GM19239 (cell line): Measurements from ENCODE around the gene TMEM273.

Experiments
- DNase-seq: peaks from one replicate; pipeline ENCODE4 v3.0.0; 2011; ENCODE audit warnings: low spot score; ENCODE audit not compliant: insufficient read length
- FAIRE-seq: peaks from 2 replicates; lab custom pipeline; 2011; peaks lifted over from hg19 to GRCh38; lab: Jason Lieb, UNC

Gene TMEM273

DNA sequence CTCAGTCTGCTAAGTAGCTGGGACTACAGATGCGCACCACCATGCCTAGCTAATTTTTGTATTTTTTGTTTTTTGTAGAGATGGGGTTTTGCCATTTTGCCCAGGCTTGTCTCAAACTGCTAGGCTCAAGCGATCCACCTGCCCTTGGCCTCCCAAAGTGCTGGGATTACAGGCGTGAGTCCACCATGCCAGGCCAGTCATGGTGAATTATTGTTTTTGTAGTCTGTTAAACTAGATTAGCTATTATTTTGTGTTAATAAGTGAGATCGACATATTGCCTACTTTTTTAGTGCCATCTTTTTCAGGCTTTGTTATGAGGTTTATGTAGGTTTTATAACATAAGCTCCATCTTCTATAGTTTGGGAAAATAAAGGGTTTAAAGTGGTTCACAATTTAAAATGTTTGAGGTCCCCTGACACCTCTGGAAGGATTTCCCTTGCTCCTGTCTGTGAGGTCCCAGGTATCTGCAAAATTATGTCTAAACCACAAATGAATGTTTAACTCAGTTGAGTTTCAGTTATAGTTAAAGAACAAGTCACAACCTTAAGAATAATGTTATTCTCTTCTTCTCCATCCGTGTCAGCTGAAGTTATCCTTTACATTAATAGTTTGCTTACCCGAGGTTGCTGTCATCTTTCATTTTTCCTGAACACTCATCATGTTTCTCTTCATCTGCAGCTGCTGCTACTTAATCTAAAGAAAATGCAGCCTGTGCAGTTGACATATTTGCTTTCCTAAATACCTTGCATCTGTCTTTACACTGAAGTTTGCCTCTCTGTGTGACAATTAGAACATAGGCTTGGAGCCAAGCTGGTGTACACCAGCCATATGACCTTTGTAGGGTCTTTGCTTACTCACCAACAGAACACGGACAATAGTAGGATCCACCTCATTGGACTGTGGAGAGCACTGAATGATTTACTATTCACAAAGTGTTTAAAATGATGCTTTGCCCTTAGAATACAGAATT is 63.9 kb downstream of the TMEM273 start:
- FAIRE-seq, result no peak

DNA sequence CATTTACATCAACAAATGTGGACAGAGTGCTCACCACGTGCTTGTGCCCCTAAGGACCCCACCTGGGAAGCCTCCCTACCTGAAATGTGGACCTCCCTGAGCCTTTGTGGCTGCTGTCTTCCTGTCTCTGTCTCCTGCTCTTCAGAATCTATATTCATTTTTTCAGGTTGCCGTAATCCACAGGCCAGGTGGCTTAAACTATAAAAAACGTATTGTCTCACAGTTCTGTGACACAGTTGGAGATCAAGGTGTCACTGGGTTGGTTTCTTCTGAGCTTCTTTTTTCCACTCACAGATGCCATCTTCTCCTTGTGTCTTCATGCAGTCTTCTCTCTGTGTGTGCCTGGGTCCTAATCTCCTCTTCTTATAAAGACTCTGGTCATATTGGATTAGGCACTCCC is 67.3 kb downstream of the TMEM273 start:
- no peak for FAIRE-seq
- no peak for DNase-seq

More for the DNA sequence above, 63.9 kb downstream of the TMEM273 start:
- no peak for DNase-seq

DNA sequence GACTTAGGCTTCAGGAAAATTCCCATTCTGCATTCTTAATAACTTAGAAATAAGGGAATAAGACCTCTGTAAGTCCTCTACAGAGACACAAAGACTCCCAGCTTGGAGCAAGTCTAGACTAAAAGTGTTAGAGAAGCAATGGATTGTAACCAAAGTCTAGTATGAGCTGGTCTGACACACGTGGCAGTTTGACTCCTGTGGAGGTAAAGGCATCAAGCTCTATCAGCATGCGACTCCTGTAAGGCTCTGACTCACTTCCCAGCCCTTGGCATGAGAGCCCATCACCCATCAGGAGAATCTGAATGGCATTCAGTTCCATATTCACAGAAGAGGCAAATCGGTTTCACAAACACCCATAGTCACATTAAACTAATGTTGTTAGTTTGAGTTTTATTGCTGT is 68.4 kb downstream of the TMEM273 start:
- no peak for DNase-seq
- FAIRE-seq, result no peak

DNA sequence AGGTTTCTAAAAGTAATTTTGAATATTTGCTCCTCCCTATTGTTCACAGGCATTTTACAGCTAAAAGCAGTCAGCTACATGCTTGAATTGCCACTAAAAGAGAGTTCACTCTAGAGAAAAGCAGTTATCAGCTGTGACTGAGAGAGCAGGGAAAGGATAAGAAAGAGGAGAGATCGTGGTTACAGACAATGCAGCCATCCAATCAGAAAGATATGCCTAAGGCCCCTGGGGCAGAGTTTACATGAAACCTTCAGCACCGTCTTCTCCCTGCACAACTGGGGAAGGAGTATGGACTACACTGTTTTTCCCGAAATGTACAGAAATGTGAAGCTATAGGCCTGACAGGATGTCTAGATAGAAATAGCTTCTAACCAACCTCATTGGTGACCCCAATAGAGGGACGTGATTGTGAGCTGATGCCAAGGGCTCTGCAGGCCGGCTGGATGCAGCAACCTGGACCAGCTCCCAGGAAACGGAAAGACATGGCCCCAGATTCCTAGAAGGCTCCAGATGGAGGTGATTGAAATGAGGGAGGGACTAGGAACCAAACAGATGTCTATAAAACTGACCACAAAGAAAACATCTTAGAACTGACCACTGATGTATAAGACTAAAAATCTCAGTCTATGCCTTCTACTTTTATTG is 69.6 kb downstream of the TMEM273 start:
- FAIRE-seq (no peak), DNase-seq (no peak)

DNA sequence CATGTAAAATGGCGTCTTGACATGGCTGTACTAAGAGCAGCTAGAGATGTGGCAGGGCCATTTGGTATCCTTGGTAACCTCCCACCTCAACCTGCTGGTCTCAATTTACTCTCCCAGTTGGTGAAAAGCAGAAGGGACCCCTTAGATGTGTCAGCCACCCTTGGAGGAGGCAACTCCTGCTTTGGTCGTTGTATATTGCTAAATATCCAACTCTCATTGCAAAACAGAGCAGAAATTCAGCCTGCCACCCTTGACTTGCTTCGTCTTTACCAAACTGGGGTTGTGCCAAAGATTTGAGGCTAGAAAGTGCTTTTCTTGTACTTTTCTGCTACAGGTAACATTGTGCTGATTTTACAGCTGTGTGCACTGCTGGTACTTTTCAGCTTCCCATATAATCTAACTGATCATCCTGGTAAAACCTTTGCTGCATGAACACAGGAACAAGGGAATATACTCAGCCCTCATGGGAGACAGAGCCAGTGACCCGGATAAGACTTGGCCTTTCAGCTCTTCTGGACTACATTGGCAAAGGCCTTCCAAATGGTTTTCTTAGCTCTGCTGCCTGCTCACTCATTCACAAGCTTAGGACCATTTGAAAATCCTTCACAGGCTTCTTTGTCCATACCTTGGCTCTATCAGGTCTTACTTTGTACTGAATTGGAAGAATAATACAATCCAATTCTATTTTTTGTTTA is 70.7 kb downstream of the TMEM273 start:
- no peak for DNase-seq
- FAIRE-seq, result no peak

DNA sequence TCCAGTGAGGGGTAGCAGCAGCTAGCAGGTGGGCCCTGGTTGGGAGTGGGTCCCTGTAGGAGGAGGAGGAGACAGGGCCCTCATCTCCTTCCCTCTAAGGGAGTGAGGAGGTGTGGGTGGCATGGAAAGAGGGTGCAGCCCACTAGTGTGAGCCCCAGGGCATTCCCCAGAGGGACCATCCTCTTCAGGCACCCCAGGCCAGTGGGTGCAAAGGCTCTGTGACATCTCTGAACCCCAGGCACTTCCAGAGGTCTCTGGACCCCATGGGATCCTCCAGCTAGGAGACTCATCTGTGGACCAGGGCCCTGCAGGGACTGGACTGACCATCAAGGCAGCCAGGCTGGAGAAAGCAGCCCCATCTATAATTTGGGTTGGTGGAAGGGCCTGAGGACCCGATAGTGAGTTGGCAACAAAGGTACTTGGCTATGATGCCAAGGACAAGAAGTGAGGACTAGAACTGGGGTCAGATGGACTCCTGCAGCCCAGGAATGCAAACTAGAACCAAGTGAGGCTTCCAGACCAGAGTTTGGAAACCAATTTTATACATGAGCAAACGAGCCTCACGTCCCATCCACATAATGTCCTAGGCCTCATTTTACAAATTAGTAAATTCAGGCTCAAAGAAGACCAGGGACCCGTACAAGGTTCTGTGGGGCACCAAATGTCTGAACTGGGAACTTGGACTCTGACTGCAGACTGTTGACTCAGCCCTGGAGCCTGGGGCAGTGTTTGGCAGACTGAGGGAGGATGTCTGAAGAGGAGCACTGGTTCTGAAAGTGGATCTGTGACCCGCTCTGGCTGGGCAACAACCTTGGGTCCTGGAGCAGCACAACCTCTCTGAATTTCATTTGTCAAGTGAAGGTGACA is 71.4 kb downstream of the TMEM273 start:
- DNase-seq (no peak), FAIRE-seq (no peak)

DNA sequence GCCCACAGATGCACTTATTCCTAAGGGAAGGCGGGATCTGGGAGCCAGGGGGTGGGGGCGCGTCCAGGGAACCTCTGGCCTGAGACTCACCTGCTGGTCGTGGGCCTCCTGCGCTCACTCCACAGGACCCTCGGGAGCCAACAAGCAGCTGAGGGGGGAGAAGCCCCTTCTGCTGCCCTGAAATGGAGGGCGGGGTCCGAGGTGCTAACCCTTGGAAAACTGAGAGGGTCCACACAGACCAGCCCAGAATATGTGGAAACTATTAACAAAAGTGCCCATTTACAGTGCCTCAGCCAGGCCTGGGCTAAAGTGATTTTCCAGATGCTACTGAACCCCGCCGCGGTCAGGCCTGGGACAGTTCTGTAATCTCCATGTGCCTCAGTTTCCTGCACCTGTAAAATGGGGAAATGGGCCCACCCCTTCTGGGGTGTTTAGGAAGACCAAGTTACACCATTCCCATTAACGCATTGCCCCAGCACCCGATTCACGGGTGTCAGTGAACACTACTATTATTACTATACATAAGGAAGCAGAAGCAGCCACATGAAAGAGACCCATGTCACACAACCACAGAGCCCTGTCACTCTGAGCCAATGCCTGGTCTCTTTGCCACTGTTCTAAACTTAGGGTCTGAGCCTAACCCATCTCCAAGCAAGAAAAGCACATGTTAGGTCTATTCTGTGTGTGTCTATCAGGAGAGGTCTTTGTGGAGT is 72.2 kb downstream of the TMEM273 start:
- DNase-seq (no peak), FAIRE-seq (no peak)

DNA sequence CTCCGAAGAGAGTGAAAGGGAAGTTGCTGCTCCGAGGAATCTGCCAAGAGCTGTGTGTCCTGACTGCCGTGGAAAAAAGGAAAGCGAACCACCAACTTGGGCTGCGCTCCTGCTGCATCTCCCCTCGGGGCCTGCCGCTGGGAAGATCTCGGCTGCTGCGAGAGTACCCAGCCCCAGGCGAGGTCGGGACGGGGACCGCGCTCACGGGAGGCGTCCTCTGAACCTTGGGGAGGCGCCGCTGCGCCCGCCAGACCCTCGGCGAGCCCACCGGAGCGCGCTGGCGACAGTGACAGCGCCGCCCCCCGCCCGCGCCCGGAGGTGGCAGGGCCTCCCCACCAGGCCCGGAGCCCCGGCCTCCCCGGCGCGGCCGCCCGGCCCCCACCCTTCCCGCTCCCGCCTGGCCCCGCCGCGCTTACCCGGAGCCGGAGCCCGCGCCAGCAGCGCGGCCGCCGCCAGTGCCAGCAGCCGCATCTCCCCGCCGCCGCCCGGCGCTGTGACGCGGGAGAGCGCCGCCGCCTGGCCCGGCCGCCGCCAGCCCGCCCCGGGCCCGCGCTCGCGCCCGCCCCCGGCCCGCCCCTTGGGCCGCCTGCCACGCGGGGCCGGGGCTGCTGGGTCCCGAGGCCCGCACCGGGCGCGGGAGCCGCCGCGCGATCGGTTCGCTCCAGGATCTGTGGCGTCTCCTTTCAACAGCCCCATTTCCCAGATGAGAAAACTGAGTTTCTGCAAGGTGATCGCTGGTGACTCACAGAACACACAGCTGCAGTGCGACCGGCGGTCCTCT is 73.0 kb downstream of the TMEM273 start, which contains the start of gene VSTM4:
Gene VSTM4 (minus strand): TSS at position 508 of the 781 bp plus-strand sequence. CDS start 37 bp downstream, at position 471.
- FAIRE-seq (no peak), DNase-seq (peak; percentile 37)

DNA sequence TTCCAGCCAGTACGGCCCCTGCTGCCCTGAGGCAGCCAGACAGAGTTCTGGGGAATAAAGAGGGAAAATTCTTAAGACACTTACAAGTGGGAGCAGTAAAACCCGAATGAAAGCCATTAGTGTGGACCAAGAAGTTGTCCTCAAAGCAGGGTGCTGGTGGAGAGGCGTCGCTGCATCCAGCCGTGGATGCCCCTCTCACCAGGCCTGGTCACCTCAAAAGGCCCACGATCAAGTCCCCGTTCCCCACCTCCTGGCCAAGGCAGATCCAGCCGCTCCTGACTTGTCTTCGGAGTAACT is 73.5 kb downstream of the TMEM273 start:
- FAIRE-seq, result no peak

DNA sequence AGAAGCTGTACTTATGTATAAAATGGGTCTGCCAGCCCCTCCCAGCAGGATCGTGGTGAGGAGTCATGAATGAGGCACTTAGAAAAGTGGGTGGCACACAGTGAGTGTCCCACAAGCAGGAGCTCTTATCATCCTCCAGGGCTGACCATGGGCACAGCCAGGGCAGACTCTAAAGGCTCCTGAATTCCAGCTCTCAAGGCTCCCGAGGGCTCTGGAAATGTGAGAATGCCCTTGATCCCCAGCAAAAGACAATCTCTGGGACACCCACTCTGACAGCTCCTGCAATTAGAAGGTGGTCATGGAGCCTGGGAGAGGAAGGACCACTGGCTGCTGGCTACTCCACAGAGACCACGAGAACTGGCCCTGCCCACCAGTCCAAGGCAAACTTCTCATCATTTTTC is 74.5 kb downstream of the TMEM273 start:
- DNase-seq (no peak), FAIRE-seq (no peak)

More for the DNA sequence above, 73.5 kb downstream of the TMEM273 start:
- no peak for DNase-seq

DNA sequence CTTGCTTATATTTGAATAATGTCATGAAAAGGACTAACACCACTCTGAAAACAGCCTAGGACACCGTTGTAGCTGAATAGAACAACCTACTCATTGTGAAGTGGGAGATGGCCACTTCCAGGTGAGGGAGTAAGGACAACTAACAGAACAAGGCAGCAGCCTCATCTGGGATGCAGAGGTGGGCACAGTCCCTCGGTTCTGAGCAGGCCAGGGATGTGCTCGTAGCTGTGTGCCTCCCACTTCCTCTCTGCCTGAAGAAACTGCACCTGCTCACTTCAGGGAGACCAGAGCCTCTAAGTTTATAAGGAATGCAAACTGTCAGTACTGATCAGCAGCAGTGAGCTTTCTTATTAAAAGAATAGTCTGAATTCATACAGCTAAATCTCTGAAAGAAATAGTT is 75.3 kb downstream of the TMEM273 start:
- DNase-seq, result no peak
- FAIRE-seq, result no peak

DNA sequence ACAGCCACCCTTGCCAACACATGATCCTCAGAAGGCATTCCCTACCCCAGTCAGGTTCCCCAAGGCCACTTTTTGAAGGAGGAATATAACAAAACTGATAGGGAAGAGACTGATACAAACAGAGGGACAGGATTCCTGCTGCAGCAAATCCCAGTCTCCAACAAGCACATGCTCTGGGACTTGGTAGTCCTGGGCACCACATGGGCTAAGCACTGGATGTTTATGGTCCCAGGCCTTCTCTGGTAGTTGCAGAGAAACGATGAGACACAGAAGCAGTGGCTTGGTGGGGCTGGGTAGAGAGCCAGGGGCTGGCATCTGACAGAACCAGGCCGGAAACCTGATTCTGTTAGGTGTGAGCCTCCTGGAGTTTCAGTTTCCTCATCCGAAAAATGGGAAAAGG is 76.1 kb downstream of the TMEM273 start:
- no peak for FAIRE-seq
- DNase-seq, result no peak

DNA sequence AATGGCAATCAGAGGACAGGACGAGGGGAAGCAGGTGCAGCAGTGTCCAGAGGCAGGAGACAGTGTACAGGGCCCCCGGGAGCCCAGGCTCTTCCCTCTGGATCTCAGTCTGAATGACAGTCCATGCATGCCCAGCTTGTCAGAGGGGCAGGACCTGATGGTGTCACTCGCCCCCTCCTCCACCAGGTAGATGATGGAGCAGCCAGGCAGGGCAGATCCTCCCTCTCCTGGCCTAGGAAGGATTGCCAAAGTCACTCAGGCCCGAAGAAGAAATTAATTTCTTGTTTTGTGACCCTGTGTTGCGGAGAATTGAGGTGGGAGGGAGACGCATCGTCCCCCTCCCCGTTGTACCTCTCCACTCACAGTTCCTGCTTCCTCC is 76.9 kb downstream of the TMEM273 start:
- no peak for DNase-seq
- no peak for FAIRE-seq

DNA sequence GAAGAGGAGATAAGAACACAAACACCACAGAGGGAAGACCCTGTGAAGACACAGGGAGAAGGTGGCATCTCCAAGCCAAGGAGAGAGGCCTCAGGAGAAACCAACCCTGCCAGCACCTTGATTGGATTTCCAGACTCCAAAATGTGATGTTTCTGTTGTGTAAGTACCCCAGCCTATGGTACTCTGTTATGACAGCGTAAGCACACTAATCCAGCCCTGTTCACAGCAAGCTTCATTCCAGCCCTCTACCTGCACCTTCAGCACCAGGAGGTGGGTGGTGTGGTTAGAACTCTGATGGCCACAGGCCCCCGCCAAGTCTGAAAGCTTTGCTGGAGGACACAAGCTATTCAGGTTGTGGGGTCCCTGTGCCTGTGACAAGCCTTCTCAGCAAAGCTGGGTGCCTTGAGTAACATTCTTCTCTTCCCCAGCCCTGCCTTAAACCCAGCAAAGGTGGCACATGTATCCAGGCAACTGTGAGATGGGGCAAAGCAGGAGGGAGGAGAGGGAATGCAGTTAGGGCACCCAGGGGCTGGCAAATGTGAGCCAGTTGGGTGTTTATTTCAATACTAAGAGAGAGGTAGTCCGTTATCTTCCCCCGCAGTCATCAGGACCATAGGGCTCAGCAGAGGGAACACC is 77.4 kb downstream of the TMEM273 start:
- DNase-seq, result no peak
- FAIRE-seq, result no peak

DNA sequence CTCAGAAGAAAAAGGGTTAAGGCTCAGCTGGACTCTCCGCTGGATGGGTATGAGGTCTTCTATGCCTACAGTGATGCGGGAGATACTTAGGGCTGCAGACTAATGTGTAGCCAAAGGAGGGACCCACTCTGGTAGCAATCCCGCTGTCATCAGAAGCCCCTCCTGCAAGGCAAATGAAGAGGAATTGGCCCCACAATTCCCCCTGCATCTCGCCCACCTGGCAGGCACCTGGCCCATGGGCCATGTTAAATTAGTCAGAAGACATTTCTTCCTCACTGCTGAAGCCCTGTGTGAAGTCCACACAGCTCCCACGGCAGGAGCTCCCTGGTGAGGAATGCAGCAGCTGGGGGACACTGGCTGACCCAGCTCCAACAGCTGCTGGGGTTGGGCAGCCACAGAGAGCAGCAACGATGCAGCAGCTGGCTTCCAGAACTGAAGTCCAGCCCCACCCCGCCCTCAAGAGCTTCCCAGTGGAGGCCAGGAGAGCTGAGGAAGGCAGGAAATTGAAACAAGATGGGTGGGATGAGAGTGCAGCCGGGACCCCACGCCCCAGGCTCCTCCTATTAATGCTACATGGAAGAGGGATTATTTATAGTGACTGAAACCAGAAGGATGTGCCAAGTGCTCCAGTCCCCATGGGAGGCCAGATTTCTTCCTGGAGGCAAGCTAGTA is 78.4 kb downstream of the TMEM273 start:
- FAIRE-seq (no peak), DNase-seq (no peak)

DNA sequence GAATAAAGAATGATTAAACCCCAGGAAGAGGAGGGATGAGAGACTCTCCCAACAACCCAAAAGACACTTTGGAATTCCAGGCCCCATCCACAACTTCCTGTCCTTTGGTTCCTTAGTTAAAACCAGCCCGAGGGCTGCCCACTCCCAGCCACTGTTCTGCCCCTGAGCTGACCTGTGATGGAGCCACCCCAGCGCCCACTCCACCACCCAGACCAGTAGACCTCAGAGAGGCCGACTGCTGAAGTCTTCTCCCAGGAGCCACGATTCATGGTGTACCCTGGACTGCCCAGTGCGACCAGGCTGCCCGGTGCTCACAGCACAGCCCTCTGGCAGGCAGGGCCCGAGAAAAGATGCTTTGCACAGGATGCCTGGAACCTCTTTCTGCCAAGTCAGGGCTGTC is 79.5 kb downstream of the TMEM273 start:
- FAIRE-seq, result no peak
- DNase-seq, result no peak

DNA sequence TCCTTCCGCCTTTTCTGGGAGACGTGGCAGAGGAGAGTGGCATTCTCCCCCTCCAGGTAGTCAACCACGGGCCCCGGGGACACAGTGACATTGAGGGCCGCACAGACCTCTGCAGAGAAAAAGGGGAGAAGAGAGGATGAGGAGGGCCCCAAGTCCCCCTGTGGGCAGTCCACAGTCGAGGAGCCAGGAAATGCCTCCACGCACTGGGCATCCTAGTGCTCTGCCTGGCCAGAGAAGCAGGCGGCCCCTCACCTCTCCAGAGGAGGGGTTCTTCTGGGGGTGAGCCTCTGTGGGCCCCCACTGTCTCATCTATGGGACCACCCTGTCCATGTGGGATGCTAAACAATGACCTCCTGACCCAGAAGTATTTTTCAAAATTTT is 80.3 kb downstream of the TMEM273 start:
- DNase-seq, result no peak
- no peak for FAIRE-seq
